ENCODE measurements around the gene SUMO1.

Gene SUMO1

DNA sequence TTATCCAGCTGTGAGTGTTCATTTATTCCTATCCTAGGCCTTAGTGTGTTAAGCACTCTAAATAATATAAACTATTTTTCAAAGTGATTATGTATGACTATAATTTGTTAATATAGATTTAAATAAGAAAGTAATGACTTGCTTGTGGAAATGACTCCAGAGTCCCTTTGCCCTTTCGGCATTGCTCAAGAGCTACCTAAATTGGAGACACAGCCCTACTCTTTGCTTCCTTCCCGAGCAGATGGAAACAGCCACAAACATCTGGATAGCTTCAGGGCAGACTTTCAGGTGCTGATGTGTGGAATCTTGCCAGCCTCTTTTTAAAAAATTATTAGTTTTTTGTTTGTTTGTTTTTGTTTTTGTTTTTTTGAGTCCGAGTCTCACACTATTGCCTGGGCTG is 44.0 kb downstream of the SUMO1 start:
- no peak overlapping the region for H3K4me3 ChIP-seq
- TF ChIP-seq, protein P1, sequence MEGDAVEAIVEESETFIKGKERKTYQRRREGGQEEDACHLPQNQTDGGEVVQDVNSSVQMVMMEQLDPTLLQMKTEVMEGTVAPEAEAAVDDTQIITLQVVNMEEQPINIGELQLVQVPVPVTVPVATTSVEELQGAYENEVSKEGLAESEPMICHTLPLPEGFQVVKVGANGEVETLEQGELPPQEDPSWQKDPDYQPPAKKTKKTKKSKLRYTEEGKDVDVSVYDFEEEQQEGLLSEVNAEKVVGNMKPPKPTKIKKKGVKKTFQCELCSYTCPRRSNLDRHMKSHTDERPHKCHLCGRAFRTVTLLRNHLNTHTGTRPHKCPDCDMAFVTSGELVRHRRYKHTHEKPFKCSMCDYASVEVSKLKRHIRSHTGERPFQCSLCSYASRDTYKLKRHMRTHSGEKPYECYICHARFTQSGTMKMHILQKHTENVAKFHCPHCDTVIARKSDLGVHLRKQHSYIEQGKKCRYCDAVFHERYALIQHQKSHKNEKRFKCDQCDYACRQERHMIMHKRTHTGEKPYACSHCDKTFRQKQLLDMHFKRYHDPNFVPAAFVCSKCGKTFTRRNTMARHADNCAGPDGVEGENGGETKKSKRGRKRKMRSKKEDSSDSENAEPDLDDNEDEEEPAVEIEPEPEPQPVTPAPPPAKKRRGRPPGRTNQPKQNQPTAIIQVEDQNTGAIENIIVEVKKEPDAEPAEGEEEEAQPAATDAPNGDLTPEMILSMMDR (IDR thresholded peaks at IDR 0.05), result no peak
- no peaks in the 10 kb centered on the region for H3K36me3 ChIP-seq
- no peak for DNase-seq
- no peaks in the 10 kb centered on the region for H3K9me3 ChIP-seq
- no peaks in the 10 kb centered on the region for H3K27me3 ChIP-seq
- intact Hi-C loops (cut with DNase I; ENCODE audit: low total_unique reads), result no loop called here
- H3K4me1 ChIP-seq, result no peaks in the 10 kb centered on the region
- no peak overlapping the region for H3K27ac ChIP-seq

DNA sequence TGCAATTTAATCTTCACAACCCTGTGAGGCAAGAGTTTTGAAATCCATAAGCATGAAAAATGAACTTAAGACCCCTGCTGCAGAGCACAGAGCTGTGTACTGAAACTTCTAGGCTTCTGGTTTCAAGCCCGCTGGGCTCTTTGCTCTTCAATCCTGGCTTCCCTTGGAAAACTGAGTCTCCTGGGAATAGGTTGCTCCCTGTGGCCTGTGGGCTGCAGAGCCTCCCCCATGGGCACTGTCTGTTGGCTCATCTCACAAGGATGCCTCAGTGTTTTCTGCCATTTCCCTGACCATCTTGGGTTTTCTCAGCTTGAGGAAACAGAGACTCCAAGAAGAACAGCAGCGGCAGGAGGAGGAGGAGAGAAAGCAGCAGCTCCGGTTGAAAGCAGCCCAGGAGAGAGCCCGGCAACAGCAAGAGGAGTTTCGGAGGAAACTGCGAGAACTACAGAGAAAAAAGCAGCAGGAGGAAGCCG is 44.5 kb downstream of the SUMO1 start:
- H3K27me3 ChIP-seq, result no peaks in the 10 kb centered on the region
- no peak overlapping the region for H3K4me3 ChIP-seq
- intact Hi-C loops (cut with DNase I; ENCODE audit: low total_unique reads), result no loop called here
- DNase-seq, result no peak
- H3K9me3 ChIP-seq, result no peaks in the 10 kb centered on the region
- H3K27ac ChIP-seq, result no peak overlapping the region
- TF ChIP-seq, protein P1 (IDR thresholded peaks at IDR 0.05), result no peak
- no peaks in the 10 kb centered on the region for H3K4me1 ChIP-seq
- H3K36me3 ChIP-seq, result no peaks in the 10 kb centered on the region

DNA sequence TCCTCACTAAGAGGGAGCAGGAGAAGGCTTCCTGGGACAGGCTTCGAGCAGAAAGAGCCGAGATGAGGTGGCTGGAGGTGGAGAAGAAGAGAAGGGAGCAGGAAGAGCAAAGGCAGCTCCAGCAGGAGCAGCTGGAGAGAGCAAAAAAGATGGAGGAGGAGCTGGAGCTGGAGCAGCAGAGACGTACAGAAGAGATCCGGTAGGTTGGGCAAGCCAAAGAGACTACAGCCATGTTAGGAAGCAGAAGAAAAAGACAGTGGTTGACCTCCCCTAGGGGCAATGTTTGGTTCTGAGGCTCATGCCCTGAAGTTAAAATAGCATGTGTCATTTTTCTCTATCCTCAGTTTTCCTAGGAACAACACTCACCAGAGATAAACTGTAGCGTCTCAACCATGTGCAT is 45.1 kb downstream of the SUMO1 start:
- Histone ChIP-seq H3K27ac (no peak overlapping the region), H3K27me3 (no peaks in the 10 kb centered on the region), H3K36me3 (no peaks in the 10 kb centered on the region), H3K9me3 (no peaks in the 10 kb centered on the region), H3K4me1 (no peaks in the 10 kb centered on the region), H3K4me3 (no peak overlapping the region)
- TF ChIP-seq, protein P1 (IDR thresholded peaks at IDR 0.05), result no peak
- no peak for DNase-seq
- intact Hi-C loops (cut with DNase I; ENCODE audit: low total_unique reads), result no loop called here

DNA sequence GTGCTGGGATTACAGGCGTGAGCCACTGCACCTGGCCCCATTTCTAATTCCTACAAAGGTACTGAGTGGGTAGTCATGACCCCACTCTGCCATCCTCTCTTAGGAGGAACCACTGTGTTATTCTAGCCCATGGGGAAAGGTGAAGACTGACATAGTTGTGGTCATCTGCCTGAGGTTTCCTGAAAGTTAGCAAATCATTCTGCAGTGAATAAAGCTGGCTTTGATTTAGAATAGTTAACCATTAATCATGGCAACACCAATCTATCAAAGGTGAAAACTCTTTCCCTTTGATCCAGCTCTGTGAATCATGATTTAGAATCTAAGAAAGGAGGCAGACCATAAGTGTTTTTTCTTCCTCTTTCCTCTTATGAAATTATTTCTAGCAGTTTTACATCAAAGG is 50.8 kb downstream of the SUMO1 start:
- intact Hi-C loops (cut with DNase I; ENCODE audit: low total_unique reads), result no loop called here
- DNase-seq, result no peak
- no peaks in the 10 kb centered on the region for H3K9me3 ChIP-seq

DNA sequence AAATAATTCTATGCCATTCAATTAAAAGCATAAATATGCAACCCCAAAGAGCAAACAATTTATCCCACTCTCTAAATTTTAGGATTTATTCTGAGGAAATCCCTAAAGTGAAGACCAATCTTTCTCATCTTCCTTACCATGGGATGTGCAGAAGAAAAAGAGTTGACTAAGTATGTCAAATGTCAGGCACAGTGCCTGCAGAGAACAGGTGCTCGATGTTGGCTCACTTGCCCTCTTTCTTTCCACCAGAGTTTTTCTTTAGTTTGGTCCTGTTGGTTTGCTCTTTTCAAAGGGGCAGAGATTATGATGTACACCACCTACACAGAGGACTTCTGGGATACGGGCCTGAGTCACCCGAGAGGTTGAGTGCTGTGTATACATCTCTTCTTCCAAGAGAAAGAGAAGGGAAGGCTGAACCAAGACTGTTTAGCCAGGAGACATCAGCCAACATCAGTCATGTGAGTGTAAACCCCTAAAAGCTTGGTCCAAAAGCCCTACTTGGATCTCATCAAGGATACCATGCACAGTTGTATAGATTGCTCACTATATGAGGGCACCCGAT is 51.7 kb downstream of the SUMO1 start:
- DNase-seq, result no peak
- Histone ChIP-seq H3K36me3 (no peaks in the 10 kb centered on the region), H3K27me3 (no peaks in the 10 kb centered on the region), H3K4me1 (no peaks in the 10 kb centered on the region), H3K9me3 (no peaks in the 10 kb centered on the region), H3K4me3 (no peak overlapping the region), H3K27ac (no peak overlapping the region)
- TF ChIP-seq, protein P1 (IDR thresholded peaks at IDR 0.05), result no peak
- intact Hi-C loops (cut with DNase I; ENCODE audit: low total_unique reads), result no loop called here

More for the DNA sequence above, 50.8 kb downstream of the SUMO1 start:
- H3K4me1 ChIP-seq, result no peaks in the 10 kb centered on the region
- no peak overlapping the region for H3K4me3 ChIP-seq
- no peaks in the 10 kb centered on the region for H3K36me3 ChIP-seq
- TF ChIP-seq, protein P1 (IDR thresholded peaks at IDR 0.05), result no peak
- no peaks in the 10 kb centered on the region for H3K27me3 ChIP-seq
- H3K27ac ChIP-seq, result no peak overlapping the region

DNA sequence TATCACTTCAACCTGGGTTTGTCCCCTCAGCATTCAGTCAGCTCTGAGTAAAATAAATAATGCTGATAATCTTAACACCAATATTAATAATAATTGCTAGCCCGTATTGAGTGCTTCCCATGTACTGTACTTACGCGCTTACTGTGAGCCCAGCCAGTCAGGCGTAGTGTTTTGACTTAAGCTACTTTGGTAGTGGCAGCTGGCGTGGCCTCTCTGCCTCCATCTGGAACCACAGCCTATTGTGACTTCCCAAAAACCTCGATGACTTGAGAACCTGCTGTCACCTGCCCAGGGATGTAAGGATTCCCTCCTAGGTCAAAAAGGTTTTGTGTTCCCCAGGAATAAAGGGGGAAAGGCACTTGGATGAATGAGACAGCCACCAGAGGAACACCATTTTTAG is 53.2 kb downstream of the SUMO1 start:
- no peaks in the 10 kb centered on the region for H3K9me3 ChIP-seq
- H3K4me3 ChIP-seq, result no peak overlapping the region
- intact Hi-C loops (cut with DNase I; ENCODE audit: low total_unique reads), result no loop called here
- no peaks in the 10 kb centered on the region for H3K27me3 ChIP-seq
- TF ChIP-seq, protein P1 (IDR thresholded peaks at IDR 0.05), result no peak
- H3K36me3 ChIP-seq, result no peaks in the 10 kb centered on the region
- no peak for DNase-seq
- H3K27ac ChIP-seq, result no peak overlapping the region
- H3K4me1 ChIP-seq, result no peaks in the 10 kb centered on the region

Data from tibial artery (tissue), 4 donors.